HL-60 (cell line): Measurements from ENCODE around the gene GABRB3.

Experiments
- DNase-seq, 2 experiments: peaks; one replicate each; pipeline ENCODE4 v3.0.0-alpha.2; 2010 to 2020; ENCODE audit warnings: low read depth in 1 of 2, low spot score in 1 of 2
- H3K27ac ChIP-seq: fragments of 250-450 bp; sonication (Bioruptor Pico); replicated peaks from 2 replicates; pipeline ENCODE4 v1.5.1; 2020; ENCODE audit warnings: mild to moderate bottlenecking, moderate library complexity
- H3K27me3 ChIP-seq: fragments of 250-450 bp; sonication (Bioruptor Pico); 2 replicates; pipeline ENCODE4 v1.5.1; 2021; ENCODE audit warnings: mild to moderate bottlenecking, moderate library complexity; ENCODE audit not compliant: insufficient read depth, poor library complexity, severe bottlenecking
- H3K4me3 ChIP-seq: replicated peaks from 2 replicates; pipeline ENCODE4 v1.5.1; 2011; ENCODE audit warnings: mild to moderate bottlenecking, control low read depth, low read length; ENCODE audit not compliant: insufficient read depth
- GABPA ChIP-seq: IDR thresholded peaks from 2 replicates; pipeline ENCODE4 v1.6.1; 2012; ENCODE audit warnings: low read depth
- POLR2AphosphoS5 ChIP-seq: IDR thresholded peaks from 2 replicates; pipeline ENCODE4 v1.6.1; 2012; ENCODE audit warnings: low read depth
- SPI1 ChIP-seq: IDR thresholded peaks from 2 replicates; pipeline ENCODE4 v1.6.1; 2012; ENCODE audit warnings: low read depth, mild to moderate bottlenecking, borderline replicate concordance
- TF ChIP-seq, protein P1 (sequence below): IDR thresholded peaks from one replicate; pipeline ENCODE4 v1.5.1; 2011; ENCODE audit warnings: low read length, control low read depth, inconsistent platforms; ENCODE audit not compliant: insufficient read depth
- TF ChIP-seq, protein P2 (sequence below): IDR thresholded peaks from 2 replicates; pipeline ENCODE4 v1.6.1; 2012; ENCODE audit warnings: low read depth; ENCODE audit not compliant: insufficient replicate concordance

Gene GABRB3

DNA sequence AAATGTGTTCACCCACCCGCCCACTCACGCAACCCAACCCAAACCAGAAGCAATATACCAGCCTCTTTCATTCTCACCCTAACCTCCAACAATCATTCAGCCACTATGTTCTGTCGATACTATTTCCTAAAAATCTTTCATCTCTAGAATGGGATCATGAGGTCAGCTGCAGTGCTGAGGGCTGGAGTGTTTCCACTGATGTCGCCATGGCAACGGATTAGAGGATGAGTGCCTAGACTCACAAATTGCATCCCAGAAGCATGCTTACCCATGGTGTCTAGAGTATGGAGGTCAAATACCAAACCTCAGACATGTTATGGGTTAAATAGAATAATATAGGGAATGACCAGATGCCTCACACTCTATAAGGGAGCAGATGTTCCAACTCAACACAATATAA is 138.5 kb downstream of the GABRB3 start:
- TF ChIP-seq POLR2AphosphoS5 (no peak), SPI1 (no peak), GABPA (no peak)
- TF ChIP-seq, protein P1, sequence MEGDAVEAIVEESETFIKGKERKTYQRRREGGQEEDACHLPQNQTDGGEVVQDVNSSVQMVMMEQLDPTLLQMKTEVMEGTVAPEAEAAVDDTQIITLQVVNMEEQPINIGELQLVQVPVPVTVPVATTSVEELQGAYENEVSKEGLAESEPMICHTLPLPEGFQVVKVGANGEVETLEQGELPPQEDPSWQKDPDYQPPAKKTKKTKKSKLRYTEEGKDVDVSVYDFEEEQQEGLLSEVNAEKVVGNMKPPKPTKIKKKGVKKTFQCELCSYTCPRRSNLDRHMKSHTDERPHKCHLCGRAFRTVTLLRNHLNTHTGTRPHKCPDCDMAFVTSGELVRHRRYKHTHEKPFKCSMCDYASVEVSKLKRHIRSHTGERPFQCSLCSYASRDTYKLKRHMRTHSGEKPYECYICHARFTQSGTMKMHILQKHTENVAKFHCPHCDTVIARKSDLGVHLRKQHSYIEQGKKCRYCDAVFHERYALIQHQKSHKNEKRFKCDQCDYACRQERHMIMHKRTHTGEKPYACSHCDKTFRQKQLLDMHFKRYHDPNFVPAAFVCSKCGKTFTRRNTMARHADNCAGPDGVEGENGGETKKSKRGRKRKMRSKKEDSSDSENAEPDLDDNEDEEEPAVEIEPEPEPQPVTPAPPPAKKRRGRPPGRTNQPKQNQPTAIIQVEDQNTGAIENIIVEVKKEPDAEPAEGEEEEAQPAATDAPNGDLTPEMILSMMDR: no peak
- TF ChIP-seq, protein P2, sequence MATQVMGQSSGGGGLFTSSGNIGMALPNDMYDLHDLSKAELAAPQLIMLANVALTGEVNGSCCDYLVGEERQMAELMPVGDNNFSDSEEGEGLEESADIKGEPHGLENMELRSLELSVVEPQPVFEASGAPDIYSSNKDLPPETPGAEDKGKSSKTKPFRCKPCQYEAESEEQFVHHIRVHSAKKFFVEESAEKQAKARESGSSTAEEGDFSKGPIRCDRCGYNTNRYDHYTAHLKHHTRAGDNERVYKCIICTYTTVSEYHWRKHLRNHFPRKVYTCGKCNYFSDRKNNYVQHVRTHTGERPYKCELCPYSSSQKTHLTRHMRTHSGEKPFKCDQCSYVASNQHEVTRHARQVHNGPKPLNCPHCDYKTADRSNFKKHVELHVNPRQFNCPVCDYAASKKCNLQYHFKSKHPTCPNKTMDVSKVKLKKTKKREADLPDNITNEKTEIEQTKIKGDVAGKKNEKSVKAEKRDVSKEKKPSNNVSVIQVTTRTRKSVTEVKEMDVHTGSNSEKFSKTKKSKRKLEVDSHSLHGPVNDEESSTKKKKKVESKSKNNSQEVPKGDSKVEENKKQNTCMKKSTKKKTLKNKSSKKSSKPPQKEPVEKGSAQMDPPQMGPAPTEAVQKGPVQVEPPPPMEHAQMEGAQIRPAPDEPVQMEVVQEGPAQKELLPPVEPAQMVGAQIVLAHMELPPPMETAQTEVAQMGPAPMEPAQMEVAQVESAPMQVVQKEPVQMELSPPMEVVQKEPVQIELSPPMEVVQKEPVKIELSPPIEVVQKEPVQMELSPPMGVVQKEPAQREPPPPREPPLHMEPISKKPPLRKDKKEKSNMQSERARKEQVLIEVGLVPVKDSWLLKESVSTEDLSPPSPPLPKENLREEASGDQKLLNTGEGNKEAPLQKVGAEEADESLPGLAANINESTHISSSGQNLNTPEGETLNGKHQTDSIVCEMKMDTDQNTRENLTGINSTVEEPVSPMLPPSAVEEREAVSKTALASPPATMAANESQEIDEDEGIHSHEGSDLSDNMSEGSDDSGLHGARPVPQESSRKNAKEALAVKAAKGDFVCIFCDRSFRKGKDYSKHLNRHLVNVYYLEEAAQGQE: no peak
- no peak overlapping the region for H3K27ac ChIP-seq
- no peak overlapping the region for H3K4me3 ChIP-seq
- no peak for DNase-seq
- H3K27me3 ChIP-seq: no peaks in the 10 kb centered on the region

- Histone ChIP-seq H3K27ac (no peak overlapping the region), H3K4me3 (no peak overlapping the region), H3K27me3 (no peaks in the 10 kb centered on the region)
- TF ChIP-seq, protein P2: no peak
- TF ChIP-seq GABPA: no peak
- TF ChIP-seq, protein P1: no peak
- no peak for TF ChIP-seq POLR2AphosphoS5
- no peak for TF ChIP-seq SPI1
- no peak for DNase-seq
Observed at GRCh38 chr15:26632500-26632899, 140.4 kb downstream of the GABRB3 start.

GRCh38 chr15:26631894-26632293 is 141.0 kb downstream of the GABRB3 start:
- DNase-seq: no peak
- no peak overlapping the region for H3K4me3 ChIP-seq
- H3K27me3 ChIP-seq: no peaks in the 10 kb centered on the region
- TF ChIP-seq, protein P2: no peak
- TF ChIP-seq SPI1 (no peak), POLR2AphosphoS5 (no peak), GABPA (no peak)
- TF ChIP-seq, protein P1: no peak
- H3K27ac ChIP-seq: no peak overlapping the region
